Small intestine (tissue), 7 donors: Measurements from ENCODE around the gene ENPP3. TPM values are rescaled to one million over a fixed set of nuclear protein-coding genes. Genes with fewer than 3 reads are reported as not detected.

ENCODE experiments used
- DNase-seq, 2 donors: peaks; one replicate each; pipeline versions ENCODE4 v3.0.0 to v3.0.0-alpha.2; 2013
- FAIRE-seq: peaks from 2 replicates; lab custom pipeline; 2012; peaks lifted over from hg19 to GRCh38; lab: Jason Lieb, UNC
- H3K27ac ChIP-seq, 3 donors: one replicate each; pipeline ENCODE4 v1.5.1; 2013; ENCODE audit warnings: low read length in 2 of 3, mild to moderate bottlenecking in 2 of 3, control low read depth in 1 of 3, inconsistent platforms in 1 of 3, low read depth in 1 of 3, moderate library complexity in 1 of 3
- H3K27me3 ChIP-seq, 3 donors: one replicate each; pipeline ENCODE4 v1.6.1; 2013; ENCODE audit warnings: low read length in 3 of 3, inconsistent platforms in 1 of 3; ENCODE audit not compliant: control insufficient read depth in 3 of 3, insufficient read depth in 3 of 3
- H3K36me3 ChIP-seq, 3 donors: one replicate each; pipeline ENCODE4 v1.6.1; 2013; ENCODE audit warnings: low read length in 3 of 3, inconsistent platforms in 1 of 3, low read depth in 1 of 3, mild to moderate bottlenecking in 1 of 3, moderate library complexity in 1 of 3; ENCODE audit not compliant: control insufficient read depth in 3 of 3, insufficient read depth in 2 of 3
- H3K4me1 ChIP-seq, 3 donors: one replicate each; pipeline ENCODE4 v1.6.1; 2013; ENCODE audit warnings: low read length in 2 of 3, inconsistent platforms in 1 of 3, low read depth in 1 of 3, mild to moderate bottlenecking in 1 of 3, moderate library complexity in 1 of 3; ENCODE audit not compliant: control insufficient read depth in 3 of 3, insufficient read depth in 2 of 3
- H3K4me3 ChIP-seq, 3 donors: one replicate each; pipeline ENCODE4 v1.5.1; 2013; ENCODE audit warnings: low read length in 3 of 3, control low read depth in 1 of 3, inconsistent platforms in 1 of 3, low read depth in 1 of 3, mild to moderate bottlenecking in 1 of 3, moderate library complexity in 1 of 3
- H3K9me3 ChIP-seq, 2 donors: one replicate each; pipeline ENCODE4 v1.6.1; 2013; ENCODE audit warnings: low read depth in 1 of 2, low read length in 1 of 2; ENCODE audit not compliant: control insufficient read depth in 2 of 2, insufficient read depth in 1 of 2
- WGBS, 3 donors: extraction: QIAGEN DNeasy Blood & Tissue Kit; methylation state at CpG; one replicate each; pipeline ENCODE4 v1.1.7; 2013; 5-methylcytosine and 5-hydroxymethylcytosine counted together
- polyA plus RNA-seq, 4 donors: library from polyadenylated mRNA; stranded (reverse) in 3 of 4; unstranded in 1 of 4; fragments of 200-250 nt in 3 of 4; fragments of 120-200 nt in 1 of 4; gene quantifications; one replicate each; pipeline versions ENCODE4 v1.2.1 to v1.2.3, GENCODE V29; 2013
- donor health status: healthy with polysubstance abuse.
- donor health status: control.
- donor health status: control.
- donor health status: Bipolar disorder and iron deficiency.
- donor health status: healthy.

ENPP3 gene
- polyA plus RNA-seq, 4 donors: 0.57 to 53.0 (median 7.2) TPM

- no peak overlapping the region for H3K27ac ChIP-seq
- no peak for FAIRE-seq
- WGBS, 3 donors: 70 to 82% (median 71%) methylated on average over 2 of the region's 2 CpGs
These were observed 158.3 kb downstream of the ENPP3 start for GRCh38 chr6:131795366-131795765.

More at GRCh38 chr6:131795366-131795765, 158.3 kb downstream of the ENPP3 start:
- no peak overlapping the region for H3K4me3 ChIP-seq
- no peaks in the 10 kb centered on the region for H3K36me3 ChIP-seq
- H3K9me3 ChIP-seq: no peaks in the 10 kb centered on the region
- no peaks in the 10 kb centered on the region for H3K4me1 ChIP-seq
- no peaks in the 10 kb centered on the region for H3K27me3 ChIP-seq
- no peak for DNase-seq

Other genes with a start within 250 kb of the ENPP3 start
- gene ARG1, start 64.1 kb upstream of the ENPP3 start, polyA plus RNA-seq: 1 to 10 TPM in 1 of 4 donors, under 1 TPM in 2, not detected in 1; 0.34 to 1.1 (median 0.49) TPM
- gene MED23, start 9.1 kb upstream of the ENPP3 start, polyA plus RNA-seq: 10 to 100 TPM in 2 of 4 donors, 1 to 10 TPM in 2; 8.1 to 41.2 (median 13.6) TPM
- under 1 TPM in 1 of 4 donors, not detected in 3; 0.30 TPM for gene OR2A4, start 64.1 kb downstream of the ENPP3 start, polyA plus RNA-seq
- under 1 TPM in 1 of 4 donors, not detected in 3; 0.61 TPM for gene CTAGE9, start 73.7 kb downstream of the ENPP3 start, polyA plus RNA-seq
- 10 to 100 TPM in 1 of 4 donors, 1 to 10 TPM in 1, under 1 TPM in 2; 0.57 to 11.4 (median 1.1) TPM for gene ENPP1, start 170.7 kb downstream of the ENPP3 start, polyA plus RNA-seq